Kidney capillary endothelial cell (primary cell): ENCODE results near the gene RIMBP2.

Source experiments
- DNase-seq: peaks from one replicate; pipeline ENCODE4 v3.0.0-alpha.2; 2018; ENCODE audit warnings: low spot score

The RIMBP2 gene

DNA sequence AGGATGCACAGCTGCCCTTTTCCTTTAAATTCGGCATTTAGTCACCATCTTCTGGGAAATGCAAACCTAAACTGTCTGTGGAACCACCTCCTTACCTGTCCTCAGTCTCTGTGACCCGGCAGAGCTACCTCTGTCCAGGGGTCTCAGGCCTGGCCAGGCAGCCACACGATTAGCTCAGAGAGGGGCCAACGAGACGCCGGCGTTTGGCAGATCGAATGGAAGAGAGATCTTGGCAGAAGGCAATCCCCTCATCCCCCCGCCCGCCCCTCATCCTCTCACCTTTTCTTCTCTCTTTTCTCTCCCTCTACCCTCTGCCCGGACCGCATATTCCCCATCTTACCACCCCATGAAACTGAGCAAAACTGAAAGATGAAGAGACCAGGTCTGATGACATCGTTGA, 277.4 kb downstream of the RIMBP2 start:
- DNase-seq: no peak

DNA sequence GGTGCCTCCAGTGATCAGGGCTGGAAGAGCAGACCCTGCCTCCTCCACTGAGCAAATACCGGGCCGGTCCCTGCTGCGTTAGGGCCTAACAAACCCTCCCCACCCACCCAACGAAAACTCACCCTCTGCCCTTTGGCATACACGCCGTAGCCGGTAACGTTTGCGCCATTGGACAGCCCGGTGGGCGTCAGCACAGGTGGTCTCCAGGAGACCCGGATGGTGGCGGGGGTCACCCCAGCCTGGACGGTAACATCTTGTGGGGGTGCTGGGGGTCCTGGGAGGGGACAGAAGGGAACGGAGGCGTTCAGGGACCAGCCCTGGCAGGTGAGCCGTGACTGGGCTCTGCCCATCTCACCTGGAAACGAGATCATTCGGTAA, 277.9 kb downstream of the RIMBP2 start:
- DNase-seq: no peak

DNA sequence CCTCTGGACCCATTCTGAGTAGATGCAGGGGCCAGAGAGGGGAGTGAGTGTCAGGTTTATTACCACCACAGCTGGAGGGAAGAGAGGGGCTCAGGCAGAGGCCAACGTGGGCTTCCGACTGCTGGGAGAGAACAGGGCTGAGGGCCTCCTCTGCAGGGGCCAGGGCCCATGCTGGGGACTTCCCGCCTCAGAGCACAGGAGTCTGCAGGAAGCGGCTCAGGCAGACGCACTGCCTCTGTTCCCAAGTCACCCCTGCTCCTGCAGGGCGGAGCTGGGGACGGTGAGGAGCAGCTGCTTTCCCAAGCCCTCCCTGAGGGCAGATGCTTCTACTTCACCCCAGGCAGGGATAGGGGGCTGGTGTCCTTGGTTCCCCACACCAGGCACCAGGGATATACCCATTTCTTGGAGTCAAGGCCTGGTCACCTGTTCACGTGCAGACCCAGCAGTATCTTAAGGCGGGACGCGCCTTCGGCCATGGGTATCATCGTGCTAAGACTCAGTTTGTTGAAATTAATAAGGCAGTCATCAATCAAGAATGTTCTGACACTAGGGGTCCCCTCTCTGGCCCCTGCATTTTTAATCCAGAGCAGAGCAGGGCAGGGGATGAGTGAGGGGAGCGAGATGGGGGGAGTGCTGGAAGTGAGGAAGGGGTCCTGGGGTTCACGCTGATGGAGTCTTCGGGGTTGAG, 278.4 kb downstream of the RIMBP2 start:
- no peak for DNase-seq

DNA sequence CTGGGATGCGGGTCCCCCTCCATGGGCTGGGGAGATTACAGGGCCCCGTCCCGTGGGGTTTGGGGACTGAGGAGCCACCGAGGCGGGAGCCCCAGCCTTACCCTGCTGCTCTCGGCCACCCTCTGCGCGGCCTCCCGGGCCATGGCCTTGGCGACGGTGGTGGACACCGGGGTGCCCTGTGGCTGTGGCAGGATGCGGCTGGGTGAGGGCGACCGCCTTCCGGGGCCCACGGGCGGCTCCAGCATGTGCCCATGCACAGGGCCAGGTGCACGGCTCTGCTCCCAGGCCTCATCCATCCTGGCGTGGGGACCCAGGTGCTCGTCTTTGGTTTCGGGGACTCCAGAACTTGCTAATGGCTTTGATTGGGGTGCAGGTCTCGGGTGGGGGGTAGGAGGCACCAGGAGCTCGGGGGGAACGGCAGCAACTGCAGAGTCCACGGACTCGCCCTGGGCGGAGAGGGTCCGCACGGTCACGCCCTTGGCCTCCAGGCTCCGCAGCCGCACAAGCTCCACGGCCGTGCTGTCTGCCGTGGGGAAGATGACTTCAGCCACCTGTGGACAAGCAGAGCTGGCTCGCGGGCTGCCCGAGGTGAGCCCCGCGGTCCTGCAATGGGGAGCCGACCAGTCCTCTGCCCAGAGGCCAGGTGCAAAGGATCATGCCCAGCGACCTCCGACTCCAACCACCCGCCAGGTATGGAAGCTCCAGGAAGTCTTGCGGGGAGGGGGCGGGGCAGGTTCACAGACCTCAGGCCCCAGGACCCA, 279.2 kb downstream of the RIMBP2 start:
- DNase-seq: no peak

DNA sequence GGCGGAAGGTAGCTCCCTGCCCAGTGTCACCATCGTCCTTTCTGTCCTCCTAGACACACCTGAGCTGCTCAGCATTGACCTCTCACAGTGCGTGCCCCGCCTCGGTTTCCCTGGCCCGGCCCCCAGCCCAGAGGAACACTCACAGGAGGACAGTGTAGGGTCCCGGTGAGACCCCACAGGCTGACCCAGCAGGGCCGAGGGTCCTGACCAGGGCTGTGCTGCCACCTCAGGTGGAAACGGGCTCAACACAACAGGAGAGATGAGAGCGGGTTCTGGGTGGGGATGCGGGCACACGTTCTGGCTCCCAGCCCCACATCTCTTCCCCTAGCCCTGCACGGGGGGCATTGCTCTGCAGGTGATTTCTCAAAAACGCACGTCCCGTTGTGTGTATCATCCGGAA, 280.3 kb downstream of the RIMBP2 start:
- DNase-seq: no peak

DNA sequence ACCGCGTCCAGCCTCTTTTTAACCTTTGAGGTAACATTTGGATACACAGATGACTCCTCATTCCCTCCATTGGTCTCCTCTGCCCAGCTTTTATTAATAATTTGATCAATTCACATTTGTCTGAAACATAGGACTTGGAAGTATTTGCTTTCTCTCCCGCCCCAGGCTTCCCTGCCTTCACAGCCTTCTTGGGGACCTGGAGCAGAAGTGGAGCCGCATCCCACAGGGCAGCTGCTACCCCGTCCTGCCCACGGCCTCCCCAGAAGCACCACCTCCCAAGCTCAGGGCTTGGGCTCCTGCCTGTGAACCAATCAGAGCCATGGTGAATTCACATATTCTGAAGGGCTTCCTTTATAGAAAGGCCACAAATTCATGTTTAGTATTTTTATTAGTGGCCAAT, 280.8 kb downstream of the RIMBP2 start:
- no peak for DNase-seq

DNA sequence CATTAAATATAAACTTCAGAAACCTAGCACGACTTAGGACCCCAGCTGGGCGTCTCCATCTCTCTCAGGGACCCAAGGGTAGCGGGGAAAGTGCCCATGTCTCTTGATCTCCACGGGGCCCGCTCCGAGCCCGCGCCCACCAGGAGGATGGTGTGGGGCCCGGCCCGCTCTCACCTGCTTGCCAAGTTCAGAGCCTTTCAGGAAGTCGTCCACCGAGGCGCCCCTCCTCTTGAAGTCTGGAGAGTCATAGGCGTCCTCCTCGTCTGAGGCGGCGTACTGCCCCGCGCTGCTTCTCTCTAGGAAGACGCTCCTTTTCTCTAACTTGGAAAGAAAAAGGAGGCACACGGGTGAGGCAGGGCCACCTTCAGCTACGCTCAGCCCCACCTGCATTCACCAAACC, 281.5 kb downstream of the RIMBP2 start:
- DNase-seq: no peak

DNA sequence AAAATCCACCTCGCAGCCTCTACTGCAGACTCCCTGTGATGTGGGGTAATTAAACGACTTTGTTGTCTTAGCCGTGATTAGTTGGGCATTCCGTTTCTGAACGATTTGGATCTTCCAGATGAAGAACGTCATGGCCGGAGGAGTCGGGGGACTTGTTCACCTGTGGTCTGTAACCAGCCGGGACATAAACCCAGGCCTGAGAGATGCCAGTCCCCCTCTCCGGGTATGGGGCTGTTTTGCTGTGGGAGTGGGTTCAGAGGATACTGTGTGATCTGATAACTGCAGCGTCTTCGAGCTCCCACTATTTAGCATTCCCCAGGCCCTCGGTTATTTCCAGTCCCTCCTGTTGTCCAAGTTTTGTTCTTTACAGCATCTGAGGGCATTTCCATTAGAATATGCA, 282.3 kb downstream of the RIMBP2 start:
- DNase-seq: no peak

DNA sequence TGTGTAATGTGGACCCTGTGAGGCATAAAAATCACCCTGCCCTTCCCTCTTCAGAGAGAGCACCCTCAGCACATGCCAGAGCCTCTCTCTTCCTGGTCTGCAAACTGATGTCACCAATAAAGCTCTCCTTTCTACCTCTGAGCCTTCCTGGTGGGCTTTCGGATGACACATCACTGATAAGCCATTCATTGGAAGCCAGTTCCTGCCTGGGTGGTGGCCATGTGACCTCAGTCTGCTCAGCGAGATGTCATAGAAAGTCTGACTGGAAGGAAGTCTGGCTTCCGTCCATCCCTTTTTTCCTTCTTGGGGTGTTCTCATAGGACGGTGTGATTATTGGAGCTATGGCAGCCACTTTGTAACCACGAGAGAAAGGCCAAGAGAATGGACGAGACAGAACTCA, 282.7 kb downstream of the RIMBP2 start:
- DNase-seq: no peak

DNA sequence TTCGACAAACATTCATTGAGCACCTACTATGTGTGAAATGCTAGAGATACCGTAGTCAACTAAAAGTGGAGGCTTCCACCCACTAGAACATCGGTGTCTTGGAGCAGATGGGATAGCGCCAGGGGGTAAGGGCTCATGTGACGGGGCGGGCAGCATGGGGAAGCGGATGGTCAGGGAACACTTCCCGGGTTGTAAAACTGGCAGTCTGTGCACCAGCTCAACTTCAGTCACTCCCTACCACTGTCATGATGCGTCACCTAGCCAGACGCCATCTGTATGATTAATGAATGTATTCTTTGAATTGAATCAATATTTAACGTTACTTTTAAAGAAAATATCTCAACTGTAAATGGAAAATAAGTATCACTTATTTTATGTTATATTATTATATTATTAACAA, 284.9 kb downstream of the RIMBP2 start:
- no peak for DNase-seq

DNA sequence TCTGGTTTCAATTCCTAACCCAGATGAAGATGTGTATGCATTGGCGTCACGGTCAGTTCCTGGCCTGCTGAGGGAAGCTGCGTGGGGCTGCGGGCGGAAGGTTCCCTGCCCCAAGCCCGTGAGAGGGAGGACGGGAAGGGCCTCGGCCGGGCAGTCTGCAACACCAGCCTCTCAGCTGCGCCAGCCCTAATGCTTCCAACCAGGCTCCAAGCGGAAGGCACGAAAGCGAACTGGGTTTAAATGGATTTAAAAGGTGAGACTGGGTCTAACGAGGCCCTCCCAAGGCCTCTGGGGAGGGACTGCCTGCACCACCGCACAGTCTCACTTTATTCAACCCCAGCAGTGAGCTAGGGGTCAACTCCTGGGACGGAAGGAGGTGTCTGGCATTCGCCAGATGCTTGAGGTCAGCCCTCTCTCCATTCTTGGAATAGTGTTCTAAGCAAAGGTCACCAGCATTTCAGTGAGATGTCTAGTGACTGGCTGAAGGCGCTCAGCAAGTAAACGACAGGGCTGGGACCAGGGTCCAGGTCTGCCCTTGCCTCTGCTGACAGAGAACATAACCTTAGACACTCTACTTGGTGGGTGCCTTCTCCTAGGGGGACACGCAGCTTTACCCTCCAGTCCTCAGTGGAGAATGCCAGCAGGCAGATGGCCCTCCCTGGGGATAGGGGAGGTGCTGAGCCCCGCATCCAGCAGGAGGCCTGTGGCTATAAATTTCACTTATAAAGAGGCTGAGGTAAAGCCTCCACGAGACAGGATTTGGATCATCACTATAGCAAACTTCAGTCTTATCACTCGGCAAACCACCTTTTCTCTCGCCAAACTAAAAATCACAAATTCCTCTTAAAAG, 286.2 kb downstream of the RIMBP2 start:
- DNase-seq: no peak

DNA sequence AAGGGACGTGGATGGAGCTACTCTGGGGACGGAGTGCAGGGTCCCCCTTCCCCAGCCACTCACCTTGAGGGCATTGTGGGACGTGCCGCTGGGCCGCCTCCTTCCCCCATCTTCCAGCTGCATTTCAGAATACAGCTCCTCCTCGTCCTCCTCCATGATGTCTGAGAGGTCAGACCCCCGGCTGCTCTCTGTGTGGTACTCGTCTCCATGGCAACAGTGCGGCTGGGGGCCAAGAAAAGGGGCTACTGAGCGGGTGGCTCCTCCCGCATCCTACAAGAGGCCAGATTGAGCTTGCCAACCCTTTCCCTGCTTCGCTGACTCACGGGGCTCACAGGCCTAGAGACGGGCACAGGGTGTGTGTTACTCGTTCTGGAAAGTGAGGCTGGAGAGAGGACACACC, 288.0 kb downstream of the RIMBP2 start:
- DNase-seq: no peak

DNA sequence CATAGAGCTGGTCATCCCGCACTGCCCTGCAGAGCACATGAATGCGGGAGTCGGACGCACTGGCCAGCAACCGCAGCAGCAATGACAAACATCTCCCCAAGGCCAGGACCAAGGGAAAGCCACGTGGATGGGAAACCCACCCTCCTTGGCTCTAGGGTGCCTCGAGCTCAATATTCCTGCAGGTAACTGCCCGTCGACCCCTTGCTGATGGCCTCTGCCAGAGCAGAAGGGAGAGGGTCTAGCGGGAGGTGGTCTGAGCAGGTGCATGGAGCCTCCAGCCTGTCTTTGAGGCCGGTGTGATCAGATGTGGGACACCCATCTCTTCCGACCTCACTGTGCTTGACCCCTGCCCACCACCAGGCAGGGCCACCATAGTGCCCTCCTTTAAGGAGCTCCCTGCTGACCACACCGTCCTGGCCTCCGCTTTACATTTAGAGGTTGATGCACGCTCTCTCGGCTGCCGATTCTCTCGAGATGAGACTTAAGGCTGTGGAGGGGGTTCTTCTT, 288.7 kb downstream of the RIMBP2 start:
- DNase-seq: no peak

DNA sequence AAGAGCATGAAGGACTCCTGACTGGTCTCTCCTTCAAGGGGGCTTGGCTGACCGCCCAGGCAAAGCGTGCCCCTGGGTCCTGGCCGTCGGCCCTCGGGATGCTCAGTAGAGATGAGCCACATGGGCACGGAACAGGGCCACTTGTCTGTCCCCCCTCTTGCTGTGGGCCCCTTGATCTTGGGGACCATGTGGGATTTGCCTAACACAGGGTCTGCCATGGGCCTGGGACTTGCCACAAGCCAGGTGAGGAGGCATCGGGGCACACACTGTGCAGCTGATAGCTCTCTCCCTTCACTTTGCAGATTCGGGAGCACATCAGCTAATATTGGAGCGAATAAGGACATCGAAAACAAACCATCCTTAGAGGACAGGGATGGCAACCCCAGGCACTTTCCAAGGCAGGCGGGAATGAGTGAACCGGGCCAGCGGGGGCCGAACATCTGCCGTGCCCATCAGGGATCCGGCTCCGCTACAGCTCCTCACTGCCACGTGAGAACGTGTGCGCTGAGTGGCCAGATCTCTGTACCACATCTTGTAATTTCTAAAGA, 290.3 kb downstream of the RIMBP2 start:
- DNase-seq: no peak

DNA sequence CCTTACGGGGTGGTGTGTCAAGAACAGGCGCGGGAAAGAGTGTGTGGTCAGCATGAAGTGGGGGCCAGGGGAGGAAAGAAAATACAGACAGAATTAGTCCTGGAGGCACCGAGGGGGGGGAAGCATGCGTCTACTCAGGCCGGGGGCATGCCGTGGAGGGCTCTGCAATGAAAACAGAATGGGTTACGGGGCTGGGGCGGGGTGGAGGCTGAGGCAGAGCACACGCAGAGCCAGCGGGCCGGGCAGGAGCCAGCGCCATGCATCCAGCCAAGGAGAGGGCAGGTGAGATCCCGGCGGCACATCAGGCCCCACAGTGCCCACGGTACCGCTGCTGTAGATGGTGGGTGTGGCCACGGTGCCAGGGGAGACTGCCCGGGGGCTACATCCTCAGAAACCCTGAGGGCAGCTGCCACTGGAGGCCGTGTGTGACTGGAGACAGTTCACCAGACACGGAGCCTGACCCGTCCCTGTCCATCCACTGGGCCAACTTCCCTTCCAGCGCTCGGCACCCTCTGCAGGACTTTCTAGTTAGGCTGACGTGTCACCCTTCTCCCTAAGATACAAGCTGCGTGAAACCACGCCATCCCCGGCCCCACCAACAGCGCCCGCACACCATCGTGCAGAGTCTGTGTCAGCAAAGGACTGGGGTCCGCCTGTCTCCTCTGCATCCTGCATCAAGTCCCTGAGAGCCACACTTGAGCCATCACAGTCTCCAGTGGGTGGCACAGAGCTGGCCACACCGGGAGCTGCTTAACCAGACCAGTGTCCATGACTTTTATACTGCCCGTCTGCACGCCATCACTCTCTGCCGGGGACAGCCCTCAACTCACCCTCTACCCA, 291.0 kb downstream of the RIMBP2 start:
- DNase-seq: no peak

DNA sequence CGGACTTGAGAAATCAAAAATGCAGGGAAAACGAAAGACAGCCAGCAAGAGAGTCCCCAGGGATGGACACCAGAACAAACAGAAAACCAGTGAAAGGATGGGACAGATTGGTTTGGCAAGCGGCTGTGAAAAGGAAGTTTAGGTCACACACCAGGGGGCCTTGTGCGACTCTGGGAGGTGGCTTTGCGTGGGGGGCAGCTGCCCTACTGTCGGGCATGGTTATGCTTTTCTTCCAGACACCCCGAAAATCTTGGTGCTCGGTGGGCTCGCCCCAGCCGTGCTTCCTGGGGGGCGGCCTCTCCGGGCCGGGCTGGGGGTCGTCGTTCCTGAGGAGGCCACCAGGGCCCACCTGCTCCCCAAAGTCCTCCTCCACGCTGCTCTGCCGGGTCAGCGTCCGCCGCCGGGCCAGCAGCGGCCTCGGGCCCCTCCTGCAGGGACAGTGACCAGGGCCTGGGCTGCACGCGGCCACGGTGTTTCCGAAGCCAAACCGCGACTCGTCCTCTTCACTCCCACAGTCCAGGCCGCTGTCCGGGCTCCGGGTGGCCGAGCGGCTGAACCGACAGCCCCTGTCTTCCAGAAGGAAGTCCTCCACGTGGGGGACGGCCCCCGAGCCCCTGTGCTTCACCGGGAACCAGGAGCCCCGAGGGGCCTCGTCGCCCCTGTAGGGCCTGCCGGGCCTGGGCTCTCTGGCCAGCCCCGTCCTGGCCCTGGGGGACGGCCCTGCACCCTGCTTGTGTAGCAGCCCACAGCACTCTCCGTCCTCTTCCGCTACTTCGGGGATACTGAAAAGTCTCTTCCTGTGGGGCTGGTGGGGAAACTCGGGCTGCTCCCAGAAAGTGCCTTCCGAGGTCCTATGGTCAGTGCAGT, 291.9 kb downstream of the RIMBP2 start:
- no peak for DNase-seq

DNA sequence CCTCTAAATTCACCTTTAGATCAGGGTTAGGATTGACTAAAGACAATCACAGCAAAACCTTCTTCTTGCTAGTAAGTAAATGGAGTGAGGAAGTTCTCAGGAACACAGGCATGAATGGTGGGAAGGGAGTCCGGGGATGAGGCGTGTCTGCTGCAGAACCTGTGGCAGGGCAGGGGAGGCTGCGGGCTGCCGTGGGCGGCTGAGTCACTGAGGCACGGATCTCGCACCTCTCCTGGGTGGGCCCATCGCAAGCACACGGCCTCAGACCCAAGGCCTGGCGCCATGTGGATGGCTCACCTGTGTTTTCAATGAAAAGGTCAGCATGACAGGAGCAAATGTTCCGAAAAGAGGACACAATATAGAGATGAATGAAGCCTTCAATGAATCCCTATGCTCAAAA, 293.0 kb downstream of the RIMBP2 start:
- no peak for DNase-seq

DNA sequence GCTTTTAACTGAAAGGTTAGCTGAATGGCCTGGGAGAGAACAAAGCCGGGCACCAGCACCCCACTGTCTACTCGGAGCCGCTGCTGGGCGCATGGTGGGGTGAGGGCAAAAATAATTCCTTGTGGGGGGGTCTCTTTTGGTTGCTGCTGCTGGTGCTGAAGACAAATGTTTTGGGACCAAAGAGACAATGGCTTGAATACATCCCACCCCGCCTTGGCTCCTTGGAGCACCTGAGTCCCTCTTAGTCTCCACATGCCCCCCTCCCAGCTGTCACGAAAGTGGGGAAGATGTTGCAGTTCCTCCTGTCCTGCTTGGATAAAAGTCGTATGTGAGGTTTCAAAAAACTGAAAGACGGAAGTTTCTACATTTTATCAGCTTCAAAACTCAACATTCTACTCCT, 293.4 kb downstream of the RIMBP2 start:
- DNase-seq: no peak

DNA sequence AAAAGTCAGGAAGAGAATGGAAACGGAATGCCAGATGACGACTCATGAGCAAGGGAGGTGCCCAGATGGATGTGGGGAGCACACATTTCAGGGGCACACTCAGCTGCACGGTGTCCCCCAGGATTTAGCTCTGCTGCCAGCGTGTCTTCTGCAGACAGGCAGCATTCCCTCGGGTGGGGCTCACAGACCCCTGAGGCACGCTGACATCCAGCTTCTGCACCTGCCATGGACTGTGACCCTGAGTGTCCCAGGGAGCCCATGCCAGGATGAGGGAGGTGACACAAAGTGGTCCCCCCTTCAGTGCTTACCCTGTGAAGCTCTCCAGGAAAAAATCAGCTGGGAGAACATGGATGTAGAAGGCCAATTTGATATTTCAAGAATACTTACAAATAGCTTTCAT, 294.2 kb downstream of the RIMBP2 start:
- no peak for DNase-seq

DNA sequence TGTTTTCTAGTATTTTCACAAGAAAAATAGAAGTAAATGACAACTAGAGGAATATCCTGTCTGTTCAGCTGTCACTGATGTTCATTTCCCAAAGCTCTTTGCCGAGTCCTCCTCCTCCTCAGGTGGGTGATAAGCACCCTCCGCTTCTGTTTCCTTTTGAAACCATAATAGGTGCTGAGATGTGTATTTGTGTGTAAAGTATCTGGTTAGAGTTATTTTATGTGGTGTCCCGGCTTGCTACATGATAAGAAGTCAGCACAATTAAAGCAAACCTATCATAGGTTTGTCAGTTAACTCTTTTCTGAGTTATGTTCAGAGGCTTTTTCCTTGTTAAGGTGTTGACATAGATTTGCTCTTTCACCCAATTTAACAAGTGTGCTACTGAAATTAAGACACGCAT, 296.0 kb downstream of the RIMBP2 start:
- no peak for DNase-seq

DNA sequence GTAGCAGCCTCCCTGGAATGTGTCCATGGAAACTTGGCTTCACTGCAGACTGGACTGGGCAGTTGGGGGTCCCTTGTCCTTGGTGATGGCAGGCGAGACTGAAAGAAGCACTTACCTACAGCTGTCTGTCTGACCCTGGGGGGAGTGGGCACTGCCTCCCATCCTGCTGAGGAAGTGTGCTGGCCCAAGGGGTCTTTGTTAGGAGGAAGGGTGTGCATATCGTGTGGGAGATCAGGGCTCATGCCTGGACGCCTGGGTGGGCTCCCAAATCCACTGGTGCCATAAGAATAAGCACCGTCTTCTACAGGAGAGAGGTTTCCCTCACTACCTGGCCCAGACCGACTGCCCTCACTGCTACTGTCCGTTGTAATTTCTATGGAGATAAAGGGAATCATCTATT, 297.0 kb downstream of the RIMBP2 start:
- no peak for DNase-seq
